H9 (cell line): ENCODE measurements around the gene KRTAP10-9. TPM values are rescaled to one million over a fixed set of nuclear protein-coding genes. Genes with fewer than 3 reads are reported as not detected.

Source experiments
- DNase-seq: peaks from one replicate; pipeline ENCODE4 v3.0.0-alpha.2; 2017
- H2AFZ ChIP-seq: one replicate; pipeline ENCODE4 v1.6.1; 2013; ENCODE audit warnings: mild to moderate bottlenecking, low read length, control low read depth, moderate library complexity
- H2AK5ac ChIP-seq: 2 replicates; pipeline ENCODE4 v1.6.1; 2013; ENCODE audit warnings: low read length, control low read depth, mixed read lengths; ENCODE audit not compliant: insufficient read length
- H2BK120ac ChIP-seq: one replicate; pipeline ENCODE4 v1.6.1; 2013; ENCODE audit warnings: low read depth, mild to moderate bottlenecking, low read length, control low read depth, inconsistent platforms; ENCODE audit not compliant: poor library complexity, severe bottlenecking
- H2BK12ac ChIP-seq: 2 replicates; pipeline ENCODE4 v1.6.1; 2013; ENCODE audit warnings: low read length, control low read depth, mixed read lengths, low read depth; ENCODE audit not compliant: insufficient read length
- H2BK15ac ChIP-seq: 2 replicates; pipeline ENCODE4 v1.6.1; 2013; ENCODE audit warnings: low read depth, low read length, control low read depth
- H2BK20ac ChIP-seq: one replicate; pipeline ENCODE4 v1.6.1; 2013; ENCODE audit warnings: low read depth, mild to moderate bottlenecking, low read length, control low read depth, inconsistent platforms; ENCODE audit not compliant: poor library complexity, severe bottlenecking
- H2BK5ac ChIP-seq: 2 replicates; pipeline ENCODE4 v1.6.1; 2013; ENCODE audit warnings: low read length, control low read depth, mixed read lengths; ENCODE audit not compliant: insufficient read length
- H3K14ac ChIP-seq: 2 replicates; pipeline ENCODE4 v1.6.1; 2013; ENCODE audit warnings: low read length, control low read depth; ENCODE audit not compliant: insufficient read depth
- H3K18ac ChIP-seq: 2 replicates; pipeline ENCODE4 v1.6.1; 2013; ENCODE audit warnings: low read depth, mild to moderate bottlenecking, mixed read lengths, low read length, control low read depth; ENCODE audit not compliant: insufficient read length
- H3K23ac ChIP-seq: 2 replicates; pipeline ENCODE4 v1.6.1; 2013; ENCODE audit warnings: low read length, control low read depth, mixed read lengths, low read depth; ENCODE audit not compliant: insufficient read length
- H3K23me2 ChIP-seq: 2 replicates; pipeline ENCODE4 v1.6.1; 2013; ENCODE audit warnings: low read depth, mild to moderate bottlenecking, mixed read lengths, low read length, control low read depth; ENCODE audit not compliant: insufficient read length, poor library complexity, severe bottlenecking
- H3K27ac ChIP-seq: 2 replicates; pipeline ENCODE4 v1.5.1; 2013; ENCODE audit warnings: low read length, control low read depth, mixed read lengths, low read depth; ENCODE audit not compliant: insufficient read length
- H3K27me3 ChIP-seq: 2 replicates; pipeline ENCODE4 v1.6.1; 2013; ENCODE audit warnings: low read length, control low read depth, inconsistent platforms; ENCODE audit not compliant: insufficient read depth
- H3K4ac ChIP-seq: 2 replicates; pipeline ENCODE4 v1.6.1; 2013; ENCODE audit warnings: low read depth, mild to moderate bottlenecking, control low read depth, inconsistent platforms, low read length, moderate library complexity
- H3K4me1 ChIP-seq: 2 replicates; pipeline ENCODE4 v1.6.1; 2013; ENCODE audit warnings: low read length, control low read depth, inconsistent platforms; ENCODE audit not compliant: insufficient read depth
- H3K4me2 ChIP-seq: 2 replicates; pipeline ENCODE4 v1.6.1; 2013; ENCODE audit warnings: low read length, control low read depth, mixed read lengths; ENCODE audit not compliant: insufficient read length, insufficient read depth
- H3K56ac ChIP-seq: 2 replicates; pipeline ENCODE4 v1.6.1; 2013; ENCODE audit warnings: low read depth, mild to moderate bottlenecking, mixed read lengths, low read length, control low read depth; ENCODE audit not compliant: insufficient read length
- H3K79me1 ChIP-seq: 2 replicates; pipeline ENCODE4 v1.6.1; 2013; ENCODE audit warnings: low read depth, mild to moderate bottlenecking, moderate library complexity, low read length, control low read depth, inconsistent platforms; ENCODE audit not compliant: insufficient read depth, poor library complexity, severe bottlenecking
- H3K79me2 ChIP-seq: 2 replicates; pipeline ENCODE4 v1.6.1; 2013; ENCODE audit warnings: low read length, control low read depth, inconsistent platforms; ENCODE audit not compliant: insufficient read depth
- H3K9ac ChIP-seq: 2 replicates; pipeline ENCODE4 v1.6.1; 2013; ENCODE audit warnings: low read length, control low read depth, mixed read lengths; ENCODE audit not compliant: insufficient read length; ENCODE audit errors: extremely low read depth
- H3K9me3 ChIP-seq: one replicate; pipeline ENCODE4 v1.6.1; 2013; ENCODE audit warnings: low read depth, low read length, inconsistent platforms; ENCODE audit not compliant: control insufficient read depth
- H3T11ph ChIP-seq: one replicate; pipeline ENCODE4 v1.6.1; 2013; ENCODE audit warnings: mild to moderate bottlenecking, low read length, control low read depth, inconsistent platforms
- H4K20me1 ChIP-seq: one replicate; pipeline ENCODE4 v1.6.1; 2013; ENCODE audit not compliant: control insufficient read depth, insufficient read length, insufficient read depth
- H4K5ac ChIP-seq: 2 replicates; pipeline ENCODE4 v1.6.1; 2013; ENCODE audit warnings: low read depth, mild to moderate bottlenecking, mixed read lengths, low read length, control low read depth; ENCODE audit not compliant: insufficient read length
- H4K8ac ChIP-seq: replicated peaks from 2 replicates; pipeline ENCODE4 v1.6.1; 2013; ENCODE audit warnings: low read length, control low read depth, mixed read lengths, low read depth; ENCODE audit not compliant: insufficient read length
- H4K91ac ChIP-seq: 2 replicates; pipeline ENCODE4 v1.6.1; 2013; ENCODE audit warnings: low read depth, mild to moderate bottlenecking, moderate library complexity, mixed read lengths, low read length, control low read depth; ENCODE audit not compliant: insufficient read length
- H3K27ac Mint-ChIP-seq, 3 experiments: 2 replicates in 2 of 3; 3 replicates in 1 of 3; pipeline ENCODE4 v1.8.0; 2020 to 2021; ENCODE audit warnings: mixed read lengths in 3 of 3, mild to moderate bottlenecking in 1 of 3, moderate library complexity in 1 of 3
- H3K27me3 Mint-ChIP-seq: 2 replicates; pipeline ENCODE4 v1.8.0; 2021; ENCODE audit warnings: low read depth, mild to moderate bottlenecking, moderate library complexity, mixed read lengths
- H3K36me3 Mint-ChIP-seq, 3 experiments: 2 replicates in 2 of 3; 3 replicates in 1 of 3; pipeline ENCODE4 v1.8.0; 2020 to 2021; ENCODE audit warnings: low read depth in 3 of 3, mixed read lengths in 3 of 3; ENCODE audit not compliant: insufficient read depth in 1 of 3
- H3K4me1 Mint-ChIP-seq, 2 experiments: 2 replicates each; pipeline ENCODE4 v1.8.0; 2020; ENCODE audit warnings: mixed read lengths in 2 of 2
- H3K4me3 Mint-ChIP-seq, 2 experiments: 2 replicates in 1 of 2; 3 replicates in 1 of 2; pipeline ENCODE4 v1.8.0; 2020 to 2021; ENCODE audit warnings: mild to moderate bottlenecking in 2 of 2, mixed read lengths in 2 of 2, moderate library complexity in 1 of 2
- H3K9me3 Mint-ChIP-seq, 2 experiments: 2 replicates in 1 of 2; 3 replicates in 1 of 2; pipeline ENCODE4 v1.8.0; 2020; ENCODE audit warnings: mild to moderate bottlenecking in 2 of 2, mixed read lengths in 2 of 2, moderate library complexity in 1 of 2
- WGBS: extraction: QIAGEN DNeasy Blood & Tissue Kit; methylation state at CpG from one replicate; pipeline ENCODE4 v1.1.7; 2013; ENCODE audit warnings: missing lambda C conversion rate, low lambda C conversion rate, mixed read lengths; ENCODE audit not compliant: insufficient read length; ENCODE audit errors: extremely low coverage; 5-methylcytosine and 5-hydroxymethylcytosine counted together
- total RNA-seq: library from RNA; stranded (reverse); gene quantifications from 2 replicates; pipeline ENCODE4 v1.2.1, GENCODE V29; 2021
- TF ChIP-seq, protein P1 (sequence below): fragments of 200-600 bp; sonication (generic); conservative IDR thresholded peaks from 3 replicates; pipeline ENCODE4 v1.8.0; 2021; ENCODE audit warnings: antibody characterized with exemption, mild to moderate bottlenecking

Gene KRTAP10-9
- total RNA-seq, 1 experiment from 2014 or later, result not detected

DNA sequence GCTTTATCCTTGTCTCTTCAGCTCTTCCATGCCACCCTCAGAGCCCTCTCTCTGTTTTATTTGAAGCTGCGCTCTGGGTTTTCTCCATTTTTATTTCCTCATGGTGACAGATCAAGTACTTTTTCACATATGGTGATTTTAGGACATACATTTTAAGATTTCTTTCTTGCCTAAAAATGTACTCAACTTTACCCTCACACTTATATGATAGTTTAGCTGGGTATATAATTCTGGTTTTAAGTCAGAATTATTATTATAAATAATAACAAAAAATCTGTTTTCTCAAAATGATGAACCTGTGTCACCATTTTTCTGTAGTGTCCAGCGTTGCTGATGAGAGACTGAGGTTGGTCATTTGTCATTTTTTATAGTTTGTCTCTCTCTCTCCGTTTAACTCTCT is 45.7 kb upstream of the KRTAP10-9 start:
- Histone ChIP-seq H2AFZ (no peak overlapping the region), H3K4me1 (no peaks in the 10 kb centered on the region), H3K23ac (no peak overlapping the region), H3K27me3 (no peaks in the 10 kb centered on the region), H3K4ac (no peak overlapping the region), H3K79me1 (no peaks in the 10 kb centered on the region), H4K20me1 (no peaks in the 10 kb centered on the region), H3K18ac (no peak overlapping the region), H4K8ac (no peak overlapping the region), H2AK5ac (no peak overlapping the region), H2BK20ac (no peak overlapping the region), H2BK5ac (no peak overlapping the region), H3K9ac (no peak overlapping the region), H3K14ac (no peak overlapping the region), H3T11ph (no peak overlapping the region), H3K9me3 (no peaks in the 10 kb centered on the region), H2BK15ac (no peak overlapping the region), H2BK12ac (no peak overlapping the region), H3K23me2 (no peaks in the 10 kb centered on the region), H4K5ac (no peak overlapping the region), H3K79me2 (no peaks in the 10 kb centered on the region), H3K27ac (no peak overlapping the region), H2BK120ac (no peak overlapping the region), H3K4me2 (no peak overlapping the region), H3K56ac (no peak overlapping the region), H4K91ac (no peak overlapping the region)
- WGBS, result no CpG with 5 or more reads among the region's 3 CpGs
- Mint-ChIP-seq H3K4me1 (peaks cover 19 to 22% of the 10 kb centered on the region in 2 experiments), H3K9me3 (peaks cover 18 to 25% of the 10 kb centered on the region in 2 experiments), H3K27ac (no peak overlapping the region; a peak in 1 of 7 replicates), H3K4me3 (no peak overlapping the region), H3K27me3 (peaks cover 11% of the 10 kb centered on the region), H3K36me3 (peaks cover 0 to 28% (median 12%) of the 10 kb centered on the region in 3 experiments; a peak in 5 of 7 replicates)
- no peak for DNase-seq
- TF ChIP-seq, protein P1, sequence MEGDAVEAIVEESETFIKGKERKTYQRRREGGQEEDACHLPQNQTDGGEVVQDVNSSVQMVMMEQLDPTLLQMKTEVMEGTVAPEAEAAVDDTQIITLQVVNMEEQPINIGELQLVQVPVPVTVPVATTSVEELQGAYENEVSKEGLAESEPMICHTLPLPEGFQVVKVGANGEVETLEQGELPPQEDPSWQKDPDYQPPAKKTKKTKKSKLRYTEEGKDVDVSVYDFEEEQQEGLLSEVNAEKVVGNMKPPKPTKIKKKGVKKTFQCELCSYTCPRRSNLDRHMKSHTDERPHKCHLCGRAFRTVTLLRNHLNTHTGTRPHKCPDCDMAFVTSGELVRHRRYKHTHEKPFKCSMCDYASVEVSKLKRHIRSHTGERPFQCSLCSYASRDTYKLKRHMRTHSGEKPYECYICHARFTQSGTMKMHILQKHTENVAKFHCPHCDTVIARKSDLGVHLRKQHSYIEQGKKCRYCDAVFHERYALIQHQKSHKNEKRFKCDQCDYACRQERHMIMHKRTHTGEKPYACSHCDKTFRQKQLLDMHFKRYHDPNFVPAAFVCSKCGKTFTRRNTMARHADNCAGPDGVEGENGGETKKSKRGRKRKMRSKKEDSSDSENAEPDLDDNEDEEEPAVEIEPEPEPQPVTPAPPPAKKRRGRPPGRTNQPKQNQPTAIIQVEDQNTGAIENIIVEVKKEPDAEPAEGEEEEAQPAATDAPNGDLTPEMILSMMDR, result no peak
